H1 (cell line): Measurements from ENCODE around the gene POLDIP2. TPM values are rescaled to one million over a fixed set of nuclear protein-coding genes. Genes with fewer than 3 reads are reported as not detected.

Source experiments
- CBX8 ChIP-seq: fragments of 300-800, 300-1000 bp; sonication (generic); IDR thresholded peaks from 2 replicates; pipeline ENCODE4 v1.7.1; 2016; ENCODE audit warnings: low read depth, low read length, borderline replicate concordance
- CREB1 ChIP-seq: IDR thresholded peaks from 2 replicates; pipeline ENCODE4 v1.6.1; 2012; ENCODE audit warnings: inconsistent platforms
- EGR1 ChIP-seq: IDR thresholded peaks from 2 replicates; pipeline ENCODE4 v1.6.1; 2011; ENCODE audit warnings: low read depth, low read length, borderline replicate concordance
- GABPA ChIP-seq: IDR thresholded peaks from 2 replicates; pipeline ENCODE4 v1.6.1; 2011; ENCODE audit warnings: mild to moderate bottlenecking, low read length, moderate library complexity, borderline replicate concordance; ENCODE audit not compliant: insufficient read depth
- HDAC2 ChIP-seq, 2 experiments: fragments of 300-600 bp in 1 of 2; sonication (generic) in 1 of 2; IDR thresholded peaks; 2 replicates each; pipeline ENCODE4 v1.6.1; 2011 to 2012; ENCODE audit warnings: low read depth in 2 of 2, low read length in 2 of 2, mild to moderate bottlenecking in 2 of 2, moderate library complexity in 2 of 2, borderline replicate concordance in 1 of 2, inconsistent platforms in 1 of 2
- KDM4A ChIP-seq: IDR thresholded peaks from one replicate; pipeline ENCODE4 v1.7.1; 2012; ENCODE audit warnings: low read depth, mild to moderate bottlenecking, moderate library complexity, low read length, inconsistent platforms; ENCODE audit not compliant: severe bottlenecking
- NANOG ChIP-seq: IDR thresholded peaks from 2 replicates; pipeline ENCODE4 v1.6.1; 2011; ENCODE audit warnings: low read length, low read depth, mild to moderate bottlenecking, inconsistent platforms; ENCODE audit not compliant: insufficient read depth, poor library complexity, severe bottlenecking
- POLR2A ChIP-seq, 2 experiments: IDR thresholded peaks; 1 replicate in 1 of 2; 2 replicates in 1 of 2; pipeline ENCODE4 v1.6.1; 2011; ENCODE audit warnings: low read depth in 2 of 2, low read length in 2 of 2, mild to moderate bottlenecking in 2 of 2; ENCODE audit errors: control extremely low read depth in 1 of 2
- POLR2AphosphoS5 ChIP-seq: IDR thresholded peaks from 2 replicates; pipeline ENCODE4 v1.6.1; 2011; ENCODE audit warnings: low read depth, low read length
- RAD21 ChIP-seq, 2 experiments: IDR thresholded peaks in 1 of 2; conservative IDR thresholded peaks in 1 of 2; 2 replicates each; pipeline ENCODE4 v1.6.1; 2011; ENCODE audit warnings: low read depth in 2 of 2, low read length in 2 of 2, improper control_type of control experiment in 1 of 2, inconsistent platforms in 1 of 2, mild to moderate bottlenecking in 1 of 2, moderate library complexity in 1 of 2
- RBBP5 ChIP-seq: IDR thresholded peaks from 2 replicates; pipeline ENCODE4 v1.7.1; 2012; ENCODE audit warnings: low read depth, mild to moderate bottlenecking, inconsistent platforms, low read length, moderate library complexity, borderline replicate concordance
- SIN3A ChIP-seq, 2 experiments: IDR thresholded peaks in 1 of 2; conservative IDR thresholded peaks in 1 of 2; 2 replicates each; pipeline ENCODE4 v1.6.1; 2011 to 2012; ENCODE audit warnings: low read length in 2 of 2, improper control_type of control experiment in 1 of 2, low read depth in 1 of 2, mild to moderate bottlenecking in 1 of 2
- SIRT6 ChIP-seq: IDR thresholded peaks from one replicate; pipeline ENCODE4 v1.7.1; 2012; ENCODE audit warnings: low read length, inconsistent platforms
- SP4 ChIP-seq: IDR thresholded peaks from 2 replicates; pipeline ENCODE4 v1.6.1; 2012; ENCODE audit warnings: low read length, inconsistent platforms
- SRF ChIP-seq: IDR thresholded peaks from 2 replicates; pipeline ENCODE4 v1.6.1; 2011; ENCODE audit warnings: mild to moderate bottlenecking, low read depth, low read length, moderate library complexity
- TAF1 ChIP-seq: IDR thresholded peaks from 2 replicates; pipeline ENCODE4 v1.6.1; 2011; ENCODE audit warnings: mild to moderate bottlenecking, low read depth, low read length
- TAF7 ChIP-seq: optimal IDR thresholded peaks from 2 replicates; pipeline ENCODE3; 2011; ENCODE audit warnings: low read depth, mild to moderate bottlenecking, inconsistent platforms, low read length, moderate library complexity, borderline replicate concordance
- TBP ChIP-seq: IDR thresholded peaks from 2 replicates; pipeline ENCODE4 v1.6.1; 2011; ENCODE audit warnings: low read depth, low read length, improper control_type of control experiment
- YY1 ChIP-seq: IDR thresholded peaks from 2 replicates; pipeline ENCODE4 v1.6.1; 2011; ENCODE audit warnings: low read depth, mild to moderate bottlenecking, low read length
- polyA plus RNA-seq, 7 experiments: library from polyadenylated mRNA; depleted of rRNA in 3 of 7; stranded (reverse) in 5 of 7; unstranded in 2 of 7; fragments of >200 nt in 5 of 7; fragments of 200-250 nt in 2 of 7; gene quantifications; 1 replicate in 5 of 7; 2 replicates in 1 of 7; 4 replicates in 1 of 7; pipeline versions ENCODE4 v1.2.1 to v1.2.3, GENCODE V29; 2011 to 2013; ENCODE audit warnings: missing spikeins in 2 of 7, mixed read lengths in 2 of 7
- total RNA-seq: library from RNA; stranded (reverse); fragmentation: NEBNext Ultra II Directional; extraction: Animal tissue kit (Norgen Biotek cat#: 25700); gene quantifications from 2 replicates; pipeline ENCODE4 v1.2.1, GENCODE V29; 2021
- TF ChIP-seq, protein P1 (sequence below): IDR thresholded peaks from 2 replicates; pipeline ENCODE4 v1.6.1; 2011; ENCODE audit warnings: low read length, improper control_type of control experiment
- TF ChIP-seq, protein P2 (sequence below): IDR thresholded peaks from 2 replicates; pipeline ENCODE4 v1.6.1; 2012; ENCODE audit warnings: inconsistent platforms

Gene POLDIP2
- total and polyA plus RNA-seq, 2 of the 8 experiments (the other 6 are each of a cell fraction or from before 2014, with no cell fraction given) = 74.0 to 76.1 TPM

DNA sequence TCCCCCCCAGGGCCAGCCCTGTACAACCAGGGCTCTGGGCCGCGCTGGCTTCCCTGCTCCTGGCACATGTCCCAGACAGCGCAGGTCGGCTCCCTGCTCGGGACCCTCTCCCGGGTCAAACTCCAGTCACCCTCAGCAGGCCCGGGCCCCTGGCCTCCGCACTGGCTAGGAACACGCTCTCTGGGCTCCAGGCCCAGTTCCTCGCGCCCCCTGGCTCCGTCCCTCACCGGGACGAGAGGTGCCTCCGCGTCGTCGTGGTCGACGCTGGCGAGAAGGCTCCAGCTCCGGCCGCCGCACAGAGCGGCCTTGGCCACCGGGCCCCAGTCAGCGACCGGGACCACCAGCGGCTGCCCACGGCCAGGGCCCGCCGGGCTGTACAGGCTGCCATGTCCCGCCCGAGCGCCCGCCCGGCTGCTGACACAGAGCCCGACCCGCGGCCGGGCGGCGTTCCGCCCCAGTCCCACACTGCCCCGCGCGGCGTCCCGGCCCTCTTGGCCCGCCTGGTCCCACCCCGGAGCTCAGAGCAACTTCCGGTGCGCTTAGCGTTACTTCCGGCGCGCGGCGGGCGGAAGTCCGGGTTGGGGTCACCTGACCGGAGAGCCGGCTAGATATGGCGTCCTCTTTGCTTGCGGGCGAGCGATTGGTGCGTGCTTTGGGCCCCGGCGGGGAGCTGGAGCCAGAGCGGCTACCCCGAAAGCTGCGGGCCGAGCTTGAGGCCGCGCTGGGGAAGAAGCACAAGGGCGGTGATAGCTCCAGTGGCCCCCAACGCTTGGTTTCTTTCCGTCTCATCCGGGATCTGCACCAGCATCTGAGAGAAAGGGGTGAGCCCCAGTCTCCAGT, at the start of gene POLDIP2 (continued):
- TF ChIP-seq POLR2AphosphoS5 (peak; percentile 92), RBBP5 (0 out of 2 replicates have a peak, but pooled peaks have one; percentile 59), KDM4A (peak; percentile 75), HDAC2 (IDR thresholded peaks at IDR 0.05; ENCODE audit: borderline replicate concordance in 1 of 2, low read depth in 2 of 2, low read length in 2 of 2) (peak in 1 of 2 experiments; percentile 97; a peak in 2 of 4 replicates), CBX8 (no peak), RAD21 (IDR thresholded peaks at IDR 0.05 in 1 of 2, conservative IDR thresholded peaks at IDR 0.05 in 1 of 2; ENCODE audit: low read depth in 2 of 2, low read length in 2 of 2) (0 out of 4 replicates have a peak, but pooled peaks of 1 of the 2 experiments have one; percentile 4), EGR1 (0 out of 2 replicates have a peak, but pooled peaks have one; percentile 35), NANOG (peak; percentile 54), POLR2A (IDR thresholded peaks at IDR 0.05; ENCODE audit: control extremely low read depth in 1 of 2, low read depth in 2 of 2, low read length in 2 of 2) (peak; percentile 60 to 91), SRF (peak; percentile 35; the same call in 1 of the 2 replicates), TAF1 (peak; percentile 97), SP4 (peak; percentile 82; the same call in 1 of the 2 replicates), SIN3A (conservative IDR thresholded peaks at IDR 0.05 in 1 of 2, IDR thresholded peaks at IDR 0.05 in 1 of 2; ENCODE audit: low read depth in 1 of 2, low read length in 2 of 2) (peak in 1 of 2 experiments; percentile 82; a peak in 2 of 4 replicates), SIRT6 (no peak), CREB1 (peak; percentile 81), TBP (peak; percentile 92), GABPA (peak; percentile 99), YY1 (peak; percentile 96), TAF7 (peak; percentile 64)
- TF ChIP-seq, protein P1, sequence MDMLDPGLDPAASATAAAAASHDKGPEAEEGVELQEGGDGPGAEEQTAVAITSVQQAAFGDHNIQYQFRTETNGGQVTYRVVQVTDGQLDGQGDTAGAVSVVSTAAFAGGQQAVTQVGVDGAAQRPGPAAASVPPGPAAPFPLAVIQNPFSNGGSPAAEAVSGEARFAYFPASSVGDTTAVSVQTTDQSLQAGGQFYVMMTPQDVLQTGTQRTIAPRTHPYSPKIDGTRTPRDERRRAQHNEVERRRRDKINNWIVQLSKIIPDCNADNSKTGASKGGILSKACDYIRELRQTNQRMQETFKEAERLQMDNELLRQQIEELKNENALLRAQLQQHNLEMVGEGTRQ = peak; percentile 90
- TF ChIP-seq, protein P2, sequence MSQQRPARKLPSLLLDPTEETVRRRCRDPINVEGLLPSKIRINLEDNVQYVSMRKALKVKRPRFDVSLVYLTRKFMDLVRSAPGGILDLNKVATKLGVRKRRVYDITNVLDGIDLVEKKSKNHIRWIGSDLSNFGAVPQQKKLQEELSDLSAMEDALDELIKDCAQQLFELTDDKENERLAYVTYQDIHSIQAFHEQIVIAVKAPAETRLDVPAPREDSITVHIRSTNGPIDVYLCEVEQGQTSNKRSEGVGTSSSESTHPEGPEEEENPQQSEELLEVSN = 0 out of 2 replicates have a peak, but pooled peaks have one; percentile 33
